ENCODE data around the gene RNF187.

RNF187 gene

DNA sequence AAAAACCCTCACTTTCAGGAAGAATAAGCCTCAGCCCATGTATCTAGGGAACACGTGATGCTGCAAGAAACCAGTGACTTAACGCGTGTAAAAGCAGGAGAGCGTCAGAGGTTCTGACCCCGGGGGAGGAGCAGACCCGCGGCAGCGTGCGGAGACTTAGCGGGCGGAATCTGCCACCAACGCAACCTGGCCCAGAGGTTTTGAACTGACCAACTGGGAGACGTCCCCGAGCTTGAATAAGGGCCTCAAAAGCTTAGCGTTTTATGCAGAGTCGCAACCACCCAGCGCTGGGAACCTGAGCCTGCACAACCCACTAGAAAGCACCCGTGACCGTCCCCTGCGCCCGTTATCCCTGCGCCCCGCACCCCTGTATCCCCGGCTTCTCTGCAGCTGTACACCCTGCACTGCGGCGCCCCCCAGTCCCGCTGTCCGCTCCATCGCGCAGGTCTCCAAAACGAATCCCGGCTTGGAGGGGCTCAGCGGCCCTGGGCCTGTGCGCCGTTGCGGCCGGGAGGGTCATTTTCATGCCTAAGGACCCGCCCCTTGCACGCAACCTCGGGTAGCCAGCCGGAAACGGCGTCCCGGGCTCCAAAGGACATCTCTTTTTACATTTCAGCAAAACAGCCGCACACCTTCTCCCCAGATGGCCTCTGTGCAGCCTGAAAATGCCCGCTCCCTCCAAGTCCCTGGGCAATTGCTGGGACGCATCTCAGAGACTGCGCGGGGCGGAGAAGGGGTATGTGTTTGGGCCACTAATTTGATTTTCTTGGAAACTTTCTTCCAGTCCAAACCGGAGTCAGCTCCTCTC, 41.1 kb upstream of the RNF187 start:
- DNase-seq (ENCODE audit: low spot score) = peak; percentile 76
- TF ChIP-seq, protein P1, sequence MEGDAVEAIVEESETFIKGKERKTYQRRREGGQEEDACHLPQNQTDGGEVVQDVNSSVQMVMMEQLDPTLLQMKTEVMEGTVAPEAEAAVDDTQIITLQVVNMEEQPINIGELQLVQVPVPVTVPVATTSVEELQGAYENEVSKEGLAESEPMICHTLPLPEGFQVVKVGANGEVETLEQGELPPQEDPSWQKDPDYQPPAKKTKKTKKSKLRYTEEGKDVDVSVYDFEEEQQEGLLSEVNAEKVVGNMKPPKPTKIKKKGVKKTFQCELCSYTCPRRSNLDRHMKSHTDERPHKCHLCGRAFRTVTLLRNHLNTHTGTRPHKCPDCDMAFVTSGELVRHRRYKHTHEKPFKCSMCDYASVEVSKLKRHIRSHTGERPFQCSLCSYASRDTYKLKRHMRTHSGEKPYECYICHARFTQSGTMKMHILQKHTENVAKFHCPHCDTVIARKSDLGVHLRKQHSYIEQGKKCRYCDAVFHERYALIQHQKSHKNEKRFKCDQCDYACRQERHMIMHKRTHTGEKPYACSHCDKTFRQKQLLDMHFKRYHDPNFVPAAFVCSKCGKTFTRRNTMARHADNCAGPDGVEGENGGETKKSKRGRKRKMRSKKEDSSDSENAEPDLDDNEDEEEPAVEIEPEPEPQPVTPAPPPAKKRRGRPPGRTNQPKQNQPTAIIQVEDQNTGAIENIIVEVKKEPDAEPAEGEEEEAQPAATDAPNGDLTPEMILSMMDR (IDR thresholded peaks at IDR 0.05; ENCODE audit: extremely low read depth, missing control alignments) = no peak

DNA sequence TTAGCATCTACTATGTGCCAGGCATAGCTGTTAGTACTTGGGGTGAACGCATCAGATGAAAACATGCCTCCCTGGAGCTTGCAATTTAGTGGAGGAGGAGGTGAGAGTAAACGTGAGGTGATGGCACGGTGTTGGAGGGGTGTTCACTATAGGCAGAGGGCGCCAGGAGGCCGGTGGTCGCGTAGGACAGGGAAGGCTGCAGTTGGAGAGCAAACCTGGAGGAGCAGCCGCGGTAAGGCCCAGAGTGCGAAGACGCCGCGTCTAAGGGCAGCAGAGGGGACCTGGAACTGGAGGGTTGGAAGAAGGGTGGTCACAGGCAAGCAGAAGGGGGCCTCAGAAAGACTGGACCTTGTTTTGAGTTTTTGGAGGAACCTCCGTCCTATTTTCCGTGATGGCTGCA, 40.3 kb upstream of the RNF187 start:
- DNase-seq (ENCODE audit: low spot score) = no peak
- TF ChIP-seq, protein P1 (IDR thresholded peaks at IDR 0.05; ENCODE audit: extremely low read depth, missing control alignments) = no peak

DNA sequence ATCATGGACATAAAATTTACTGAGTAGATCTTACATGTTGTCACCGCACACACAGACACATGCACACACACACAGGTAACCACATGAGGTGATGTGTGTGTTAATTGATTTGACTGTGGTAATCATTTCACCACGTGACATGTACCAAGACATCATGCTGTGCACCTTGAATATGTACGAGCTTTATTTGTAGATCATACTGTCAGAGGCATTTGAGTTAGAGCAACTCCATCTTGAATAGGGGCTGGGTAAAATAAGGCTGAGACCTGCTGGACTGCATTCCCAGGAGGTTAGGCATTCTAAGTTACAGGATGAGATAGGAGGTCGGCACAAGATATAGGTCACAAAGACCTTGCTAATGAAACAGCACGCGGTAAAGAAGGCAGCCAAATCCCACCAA, 38.8 kb upstream of the RNF187 start:
- no peak for DNase-seq (ENCODE audit: low spot score)
- TF ChIP-seq, protein P1 (IDR thresholded peaks at IDR 0.05; ENCODE audit: extremely low read depth, missing control alignments) = no peak

DNA sequence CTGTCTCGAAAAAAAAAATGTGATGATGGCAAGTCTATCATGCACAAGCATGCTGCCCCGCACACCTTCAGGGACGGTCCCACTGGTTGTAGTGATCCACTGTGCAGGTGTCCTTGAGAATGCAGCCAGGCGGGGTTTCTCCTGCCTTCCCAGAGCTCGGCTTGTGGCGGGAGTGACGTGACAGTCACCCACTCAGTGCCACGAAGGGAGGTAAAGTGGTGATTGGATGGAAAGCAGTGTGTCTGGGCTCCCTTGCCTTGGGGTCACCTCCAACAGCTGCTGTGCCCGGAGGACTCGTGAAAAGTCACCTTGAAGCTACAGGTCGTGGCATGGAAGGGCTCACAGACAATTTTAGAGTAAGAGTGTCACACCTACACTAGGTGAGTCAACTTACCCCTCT, 37.0 kb upstream of the RNF187 start:
- TF ChIP-seq, protein P1 (IDR thresholded peaks at IDR 0.05; ENCODE audit: extremely low read depth, missing control alignments) = no peak
- no peak for DNase-seq (ENCODE audit: low spot score)

DNA sequence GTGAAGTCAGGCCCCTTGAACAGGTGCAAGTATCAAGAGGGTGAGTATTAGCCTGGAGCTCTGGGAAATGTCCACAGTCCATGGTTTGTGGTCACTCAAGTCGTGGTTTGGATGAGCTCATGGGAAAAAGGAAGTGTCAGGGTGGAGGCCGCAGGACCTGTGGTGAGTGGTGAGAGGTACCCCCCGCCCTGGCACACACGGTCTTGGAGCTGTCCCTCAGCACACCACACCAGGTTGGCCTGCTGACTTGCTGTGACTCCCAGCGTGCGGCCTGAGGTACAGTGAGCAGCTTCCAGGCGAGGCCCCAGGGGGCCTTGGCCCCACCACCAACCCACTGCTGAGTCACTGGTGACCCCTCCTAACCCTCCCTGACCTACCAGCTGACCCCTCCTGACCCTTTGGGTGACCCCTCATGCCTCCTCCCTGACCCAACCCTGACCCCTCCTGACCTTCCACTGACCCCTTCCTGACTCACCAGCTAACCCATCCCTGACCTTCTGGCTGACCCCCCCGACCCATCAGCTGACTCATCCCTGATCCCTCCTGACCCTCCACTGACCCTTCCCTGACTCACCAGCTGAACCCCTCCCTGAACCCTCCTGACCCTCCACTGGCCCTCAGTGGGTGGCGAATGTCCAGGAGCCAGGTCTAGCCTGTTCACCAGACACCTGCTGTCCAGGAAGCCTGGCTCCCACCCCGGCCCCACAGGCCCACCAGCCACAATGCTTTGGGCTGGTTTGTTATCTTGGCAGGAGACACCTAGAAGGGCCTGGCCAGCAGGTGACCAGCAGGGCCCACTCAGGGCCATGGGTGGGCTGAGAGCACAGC, 34.8 kb upstream of the RNF187 start:
- no peak for DNase-seq (ENCODE audit: low spot score)
- TF ChIP-seq, protein P1 (IDR thresholded peaks at IDR 0.05; ENCODE audit: extremely low read depth, missing control alignments) = no peak

DNA sequence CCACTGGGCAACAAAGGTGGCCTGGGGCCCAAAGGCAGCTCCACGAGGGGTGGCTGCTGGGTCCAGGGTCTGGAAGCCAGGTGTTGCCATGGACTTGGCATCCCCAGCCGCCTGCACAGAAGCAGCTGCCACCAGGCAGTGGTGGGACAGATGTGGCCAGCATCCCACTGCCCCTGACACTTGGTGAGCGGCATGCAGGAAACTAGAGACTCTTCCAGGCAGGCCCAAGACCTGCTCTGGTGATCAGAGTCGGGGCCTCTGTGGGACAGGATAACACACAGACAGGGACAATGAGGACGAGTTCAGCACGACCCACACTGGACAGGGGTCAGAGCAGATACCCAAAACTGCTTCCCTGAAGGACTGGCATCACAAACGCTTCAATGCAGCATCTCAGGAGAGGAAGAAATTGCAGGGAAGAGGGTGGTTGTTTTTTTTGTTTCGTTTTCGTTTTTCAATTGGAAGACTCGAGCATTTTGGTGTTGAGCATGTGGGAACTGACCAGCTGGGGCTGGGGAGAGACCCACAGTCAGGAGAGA, 34.1 kb upstream of the RNF187 start:
- no peak for DNase-seq (ENCODE audit: low spot score)
- TF ChIP-seq, protein P1 (IDR thresholded peaks at IDR 0.05; ENCODE audit: extremely low read depth, missing control alignments) = no peak

DNA sequence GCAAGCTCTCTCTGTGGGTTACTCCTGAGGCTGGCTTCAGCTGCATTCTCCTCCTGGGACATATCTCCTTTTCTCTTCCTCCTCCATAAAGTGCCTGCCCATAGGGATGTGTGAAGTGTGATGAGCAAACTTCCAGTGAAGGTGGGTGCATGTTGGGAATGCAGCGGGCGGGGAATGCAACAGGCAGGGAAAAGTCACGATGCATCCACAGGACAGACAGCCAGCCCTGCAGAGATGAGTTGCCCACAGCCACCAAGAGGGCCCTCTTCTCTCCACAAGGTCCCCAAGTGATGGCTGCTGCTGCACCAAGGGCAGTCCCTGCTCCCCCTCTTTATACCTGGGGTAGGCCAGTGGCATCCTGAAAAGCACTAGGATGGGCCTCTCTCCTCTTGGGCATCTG, 33.6 kb upstream of the RNF187 start:
- no peak for DNase-seq (ENCODE audit: low spot score)
- TF ChIP-seq, protein P1 (IDR thresholded peaks at IDR 0.05; ENCODE audit: extremely low read depth, missing control alignments) = no peak

Measured in GM20000 (cell line).